Activated CD4-positive, alpha-beta T cell treated with anti-CD3 and anti-CD28 coated beads, Interleukin-2, amount 50 U/mL, for 24 hours (primary cell): ENCODE measurements around the gene KRTAP10-9.
"Not testable (repeated sequence)": the region's sequence is repeated elsewhere in the genome, so short reads cannot be mapped to it uniquely, and the experiment has no call there.

Experiments used
- DNase-seq, 2 donors: peaks; one replicate each; pipeline ENCODE4 v3.0.0-alpha.2; 2020; ENCODE audit warnings: low read depth in 1 of 2, low spot score in 1 of 2

KRTAP10-9 gene

GRCh38 chr21:44638506-44639330, 11.8 kb downstream of the KRTAP10-9 start:
- DNase-seq: not testable (repeated sequence)

- no peak for DNase-seq
These were observed 12.4 kb downstream of the KRTAP10-9 start for GRCh38 chr21:44639331-44639655.

- no peak for DNase-seq
These were observed 13.9 kb downstream of the KRTAP10-9 start for GRCh38 chr21:44640761-44641160.

- DNase-seq: no peak
These were observed 16.9 kb downstream of the KRTAP10-9 start for GRCh38 chr21:44643741-44644310.

- DNase-seq: no peak
These were observed 18.0 kb downstream of the KRTAP10-9 start for GRCh38 chr21:44644878-44645277.

GRCh38 chr21:44646366-44647221, 19.7 kb downstream of the KRTAP10-9 start, which contains the start of gene KRTAP10-11:
Gene KRTAP10-11, plus strand, starts transcription at chr21:44646414. Its CDS starts 45 bp downstream, at chr21:44646459.
- not testable (repeated sequence) for DNase-seq

GRCh38 chr21:44647222-44647552, 20.3 kb downstream of the KRTAP10-9 start:
- no peak for DNase-seq

GRCh38 chr21:44648557-44649311, 21.8 kb downstream of the KRTAP10-9 start:
- no peak for DNase-seq

GRCh38 chr21:44649521-44650100, 22.7 kb downstream of the KRTAP10-9 start:
- no peak for DNase-seq

GRCh38 chr21:44650265-44650972, 23.5 kb downstream of the KRTAP10-9 start:
- no peak for DNase-seq

GRCh38 chr21:44650973-44651675, 24.2 kb downstream of the KRTAP10-9 start:
- DNase-seq: no peak

GRCh38 chr21:44653123-44653522, 26.2 kb downstream of the KRTAP10-9 start:
- DNase-seq: no peak

- DNase-seq: no peak
These were observed 27.0 kb downstream of the KRTAP10-9 start for GRCh38 chr21:44653656-44654575.

- DNase-seq: no peak
These were observed 27.8 kb downstream of the KRTAP10-9 start, which contains the start of gene KRTAP12-4 for GRCh38 chr21:44654576-44655175. Gene KRTAP12-4, minus strand, starts transcription at chr21:44654659. Its CDS starts 45 bp downstream, at chr21:44654614.

GRCh38 chr21:44656868-44657267, 30.0 kb downstream of the KRTAP10-9 start:
- DNase-seq: no peak

- DNase-seq: no peak
These were observed 31.0 kb downstream of the KRTAP10-9 start, which contains the start of gene KRTAP12-3 for GRCh38 chr21:44657635-44658540. Gene KRTAP12-3, plus strand, starts transcription at chr21:44657932. Its CDS starts 48 bp downstream, at chr21:44657980.

- DNase-seq: no peak
These were observed 31.6 kb downstream of the KRTAP10-9 start for GRCh38 chr21:44658541-44658910.
